HG02759 (cell line): ENCODE measurements around the gene PHKG1.
"Not testable (repeated sequence)": the region's sequence is repeated elsewhere in the genome, so short reads cannot be mapped to it uniquely, and the experiment has no call there.

Experiments
- ATAC-seq: cut with Tn5 transposase; IDR thresholded peaks from one replicate; pipeline ENCODE4 v1.9.1; 2021; ENCODE audit warnings: mild to moderate bottlenecking, moderate library complexity; ENCODE audit not compliant: unreplicated experiment

The PHKG1 gene

DNA sequence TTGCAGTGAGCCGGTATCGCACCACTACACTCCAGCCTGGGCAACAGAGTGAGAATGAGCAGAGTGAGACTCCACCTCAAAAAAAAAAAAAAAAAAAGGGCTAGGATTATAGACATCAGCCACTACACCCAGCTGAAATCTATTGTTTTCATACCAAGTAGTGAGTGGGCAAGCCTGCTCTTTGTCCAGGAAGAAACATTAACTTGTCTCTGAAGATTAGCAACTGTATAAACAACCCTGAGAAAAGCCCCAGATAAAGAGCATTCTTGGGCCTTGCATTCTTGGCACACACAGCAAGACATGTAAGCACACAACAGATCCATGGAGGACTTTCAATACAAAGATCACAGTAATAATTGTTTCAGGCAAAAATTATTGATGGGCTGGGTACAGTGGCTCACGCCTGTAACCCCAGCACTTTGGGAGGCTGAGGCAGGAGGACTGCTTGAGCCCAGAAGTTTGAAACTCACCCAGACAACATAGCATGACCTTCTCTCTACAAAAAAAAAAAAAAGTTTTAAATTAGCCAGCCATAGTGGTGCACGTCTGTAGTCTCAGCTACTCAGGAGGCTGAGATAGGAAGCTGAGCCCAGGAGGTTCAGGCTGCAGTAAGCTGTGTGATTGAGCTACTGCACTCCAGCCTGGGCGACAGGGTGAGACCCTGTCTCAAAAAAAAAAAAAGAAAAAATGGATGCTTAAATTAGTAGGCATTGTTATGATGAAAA, 45.9 kb downstream of the PHKG1 start:
- no peak for ATAC-seq

DNA sequence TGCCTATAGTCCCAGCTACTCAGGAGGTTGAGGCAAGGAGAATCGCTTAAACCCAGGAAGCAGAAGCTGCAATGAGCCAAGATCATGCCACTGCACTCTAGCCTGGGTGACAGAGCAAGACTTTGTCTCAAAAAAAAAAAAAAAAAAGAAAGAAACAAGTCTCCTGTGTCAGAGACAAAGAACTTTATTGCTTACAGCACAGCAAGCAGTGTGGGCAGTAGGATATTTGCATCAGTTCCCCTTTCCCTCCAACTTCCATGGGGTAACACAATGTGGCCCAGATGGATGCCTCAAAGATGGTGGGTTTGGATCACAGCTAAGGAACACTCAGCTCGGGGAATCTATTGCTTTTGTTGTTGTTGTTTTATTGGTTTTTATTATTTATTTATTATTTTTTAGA, 47.0 kb downstream of the PHKG1 start:
- ATAC-seq: not testable (repeated sequence)

DNA sequence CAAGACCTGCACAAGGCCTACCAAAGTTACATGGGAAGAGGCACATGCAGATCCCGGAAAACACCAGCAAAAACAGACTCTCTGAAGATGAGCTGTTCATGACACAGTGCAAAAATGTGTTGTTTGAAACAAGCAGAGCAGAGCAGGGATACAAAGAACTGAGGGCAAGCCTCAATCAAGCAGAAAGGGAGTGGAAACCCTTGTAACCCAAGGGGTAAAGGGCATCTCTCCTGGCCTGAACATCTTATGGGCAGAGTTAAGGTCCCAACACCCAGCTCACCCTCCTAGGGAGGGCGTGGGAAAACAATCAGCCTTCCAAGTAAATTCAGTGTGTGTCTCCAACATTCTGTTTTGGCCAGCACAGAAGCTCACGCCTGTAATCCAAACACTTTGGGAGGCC, 52.0 kb downstream of the PHKG1 start:
- no peak for ATAC-seq

DNA sequence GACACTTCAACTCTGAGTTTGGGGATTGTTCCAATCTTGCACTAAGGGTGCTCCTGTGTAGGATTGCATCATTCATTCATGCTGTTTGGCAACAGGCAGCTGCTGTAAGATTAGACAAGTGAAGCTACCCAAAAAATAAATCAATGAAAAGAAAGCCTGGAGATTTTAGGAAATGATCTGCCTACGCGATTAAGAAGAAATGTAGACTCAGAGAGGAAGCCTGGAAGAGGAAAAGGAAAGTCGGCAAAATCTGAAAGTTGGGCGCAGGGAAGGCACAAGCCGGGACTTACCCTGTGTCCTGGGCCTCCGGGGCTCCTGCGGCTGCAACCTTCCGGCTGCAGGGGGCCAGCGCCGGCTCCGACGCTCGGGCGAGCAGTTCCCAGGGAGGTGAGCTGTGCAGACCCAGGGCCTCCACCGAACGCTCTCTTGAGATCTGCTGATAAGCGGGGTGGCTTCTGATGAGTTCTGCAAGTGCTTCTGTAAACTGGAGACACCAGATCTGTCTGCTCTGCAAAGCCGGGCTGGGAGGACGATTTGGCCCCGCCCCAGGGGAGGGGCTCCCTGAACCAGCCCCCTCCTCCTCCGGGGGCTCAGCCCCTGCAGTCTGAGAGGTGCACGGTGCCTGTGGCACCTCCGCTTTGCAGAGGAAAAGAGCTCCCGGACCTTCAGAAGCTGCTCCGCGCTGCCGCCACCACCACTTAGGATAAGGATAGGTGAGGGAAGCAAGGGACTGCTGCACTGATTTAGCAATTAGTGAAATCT, 58.9 kb downstream of the PHKG1 start:
- ATAC-seq: peak; percentile 99

DNA sequence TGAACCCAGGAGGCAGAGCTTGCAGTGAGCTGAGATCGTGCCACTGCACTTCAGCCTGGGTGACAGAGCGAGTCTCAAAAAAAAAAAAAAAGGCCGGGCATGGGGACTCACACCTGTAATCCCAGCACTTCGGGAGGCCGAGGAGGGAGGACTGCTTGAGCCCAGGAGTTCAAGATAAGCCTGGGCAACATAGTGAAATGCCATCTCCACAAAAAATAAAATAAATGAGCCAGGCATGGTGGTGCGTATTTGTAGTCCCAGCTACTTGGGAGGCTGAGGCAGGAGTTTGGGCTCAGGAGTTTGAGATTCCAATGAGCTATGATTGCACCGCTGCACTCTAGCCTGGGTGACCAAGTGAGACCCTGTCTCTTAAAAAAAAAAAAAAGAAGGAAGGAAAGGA, 60.2 kb downstream of the PHKG1 start:
- not testable (repeated sequence) for ATAC-seq

DNA sequence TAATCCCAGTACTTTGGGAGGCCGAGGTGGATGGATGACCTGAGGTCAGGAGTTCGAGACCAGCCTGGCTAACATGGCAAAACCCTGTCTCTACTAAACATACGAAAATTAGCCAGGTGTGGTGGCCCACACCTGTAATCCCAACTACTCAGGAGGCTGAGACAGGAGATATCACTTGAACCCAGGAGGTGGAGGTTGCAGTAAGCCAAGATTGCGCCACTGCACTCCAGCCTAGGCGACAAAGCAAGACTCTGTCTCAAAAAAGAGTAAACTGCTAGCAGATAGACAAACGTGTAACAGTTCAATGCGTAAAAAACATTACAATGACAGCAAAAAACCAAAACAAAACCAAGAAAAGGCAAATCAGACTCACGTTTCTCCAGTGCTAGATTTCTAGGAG, 61.2 kb downstream of the PHKG1 start:
- ATAC-seq: not testable (repeated sequence)

DNA sequence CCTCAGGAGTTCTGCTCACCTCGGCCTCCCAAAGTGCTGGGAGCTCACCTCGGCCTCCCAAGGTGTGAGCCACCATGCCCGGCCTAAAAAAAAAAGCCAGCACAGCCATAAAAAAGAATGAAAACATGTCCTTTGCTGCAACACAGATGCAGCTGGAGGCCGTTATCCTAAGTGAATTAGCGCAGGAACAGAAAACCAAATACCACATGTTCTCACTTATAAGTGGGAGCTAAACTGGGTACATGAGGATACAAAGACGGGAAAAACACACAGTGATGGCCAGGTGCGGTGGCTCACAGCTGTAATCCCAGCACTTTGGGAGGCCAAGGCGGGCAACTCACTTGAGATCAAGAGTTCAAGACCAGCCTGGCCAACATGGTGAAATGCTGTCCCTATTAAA, 62.4 kb downstream of the PHKG1 start:
- no peak for ATAC-seq
